ENCODE results near the gene ANO1.

DNA sequence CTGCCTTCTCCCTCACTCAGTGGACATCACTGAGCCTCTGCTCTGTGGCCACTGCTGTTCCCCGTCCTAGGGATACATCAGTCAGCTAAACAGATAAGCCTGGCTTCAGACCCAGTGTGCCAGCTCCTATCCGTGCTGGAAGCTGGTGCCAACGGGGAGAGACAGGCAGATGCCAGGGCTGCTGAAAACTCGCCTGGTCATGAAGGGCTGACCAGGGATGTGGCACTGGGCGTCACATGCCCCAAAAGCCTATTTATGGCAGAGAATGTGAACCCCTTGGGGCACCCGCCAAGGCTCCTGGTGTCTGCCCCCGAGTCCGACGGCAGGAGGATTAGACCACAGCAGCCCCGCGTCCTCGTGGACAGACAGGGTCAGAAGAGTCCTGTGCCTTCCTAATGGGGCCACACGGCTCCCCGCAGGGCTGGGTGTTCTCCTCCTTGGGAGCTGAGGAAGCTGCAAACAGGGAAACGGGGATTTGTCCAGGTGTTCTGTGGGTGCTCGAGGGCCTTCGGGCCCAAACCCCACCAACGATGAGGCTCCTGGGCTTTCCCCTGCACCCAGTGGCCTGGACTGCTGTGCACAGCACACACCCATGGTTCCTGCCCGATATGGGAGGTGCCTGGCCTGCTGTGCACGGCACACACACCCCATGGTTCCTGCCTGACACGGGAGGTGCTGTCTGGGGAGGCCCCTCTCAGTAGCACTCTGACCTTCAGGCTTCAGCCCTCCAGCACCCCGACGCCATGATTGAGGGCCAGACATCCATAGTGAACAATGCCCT, 19.9 kb downstream of the ANO1 start:
- TF ChIP-seq YY1 (IDR thresholded peaks at IDR 0.05) (no peak), CTCF (IDR thresholded peaks at IDR 0.05; ENCODE audit: low read depth, low read length, missing input control) (no peak), HNF4A (conservative IDR thresholded peaks at IDR 0.05) (no peak), SP1 (IDR thresholded peaks at IDR 0.05) (no peak), FOXA1 (IDR thresholded peaks at IDR 0.05) (no peak), JUND (IDR thresholded peaks at IDR 0.05) (no peak), GABPA (IDR thresholded peaks at IDR 0.05 in 1 of 2, conservative IDR thresholded peaks at IDR 0.05 in 1 of 2) (no peak), EGR1 (IDR thresholded peaks at IDR 0.05; ENCODE audit: low read depth in 2 of 2) (no peak), TAF1 (conservative IDR thresholded peaks at IDR 0.05) (no peak), RAD21 (IDR thresholded peaks at IDR 0.05) (no peak)
- TF ChIP-seq, protein P1, sequence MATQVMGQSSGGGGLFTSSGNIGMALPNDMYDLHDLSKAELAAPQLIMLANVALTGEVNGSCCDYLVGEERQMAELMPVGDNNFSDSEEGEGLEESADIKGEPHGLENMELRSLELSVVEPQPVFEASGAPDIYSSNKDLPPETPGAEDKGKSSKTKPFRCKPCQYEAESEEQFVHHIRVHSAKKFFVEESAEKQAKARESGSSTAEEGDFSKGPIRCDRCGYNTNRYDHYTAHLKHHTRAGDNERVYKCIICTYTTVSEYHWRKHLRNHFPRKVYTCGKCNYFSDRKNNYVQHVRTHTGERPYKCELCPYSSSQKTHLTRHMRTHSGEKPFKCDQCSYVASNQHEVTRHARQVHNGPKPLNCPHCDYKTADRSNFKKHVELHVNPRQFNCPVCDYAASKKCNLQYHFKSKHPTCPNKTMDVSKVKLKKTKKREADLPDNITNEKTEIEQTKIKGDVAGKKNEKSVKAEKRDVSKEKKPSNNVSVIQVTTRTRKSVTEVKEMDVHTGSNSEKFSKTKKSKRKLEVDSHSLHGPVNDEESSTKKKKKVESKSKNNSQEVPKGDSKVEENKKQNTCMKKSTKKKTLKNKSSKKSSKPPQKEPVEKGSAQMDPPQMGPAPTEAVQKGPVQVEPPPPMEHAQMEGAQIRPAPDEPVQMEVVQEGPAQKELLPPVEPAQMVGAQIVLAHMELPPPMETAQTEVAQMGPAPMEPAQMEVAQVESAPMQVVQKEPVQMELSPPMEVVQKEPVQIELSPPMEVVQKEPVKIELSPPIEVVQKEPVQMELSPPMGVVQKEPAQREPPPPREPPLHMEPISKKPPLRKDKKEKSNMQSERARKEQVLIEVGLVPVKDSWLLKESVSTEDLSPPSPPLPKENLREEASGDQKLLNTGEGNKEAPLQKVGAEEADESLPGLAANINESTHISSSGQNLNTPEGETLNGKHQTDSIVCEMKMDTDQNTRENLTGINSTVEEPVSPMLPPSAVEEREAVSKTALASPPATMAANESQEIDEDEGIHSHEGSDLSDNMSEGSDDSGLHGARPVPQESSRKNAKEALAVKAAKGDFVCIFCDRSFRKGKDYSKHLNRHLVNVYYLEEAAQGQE (IDR thresholded peaks at IDR 0.05) = no peak
- TF ChIP-seq, protein P2, sequence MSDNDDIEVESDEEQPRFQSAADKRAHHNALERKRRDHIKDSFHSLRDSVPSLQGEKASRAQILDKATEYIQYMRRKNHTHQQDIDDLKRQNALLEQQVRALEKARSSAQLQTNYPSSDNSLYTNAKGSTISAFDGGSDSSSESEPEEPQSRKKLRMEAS (IDR thresholded peaks at IDR 0.05) = no peak
- TF ChIP-seq, protein P3, sequence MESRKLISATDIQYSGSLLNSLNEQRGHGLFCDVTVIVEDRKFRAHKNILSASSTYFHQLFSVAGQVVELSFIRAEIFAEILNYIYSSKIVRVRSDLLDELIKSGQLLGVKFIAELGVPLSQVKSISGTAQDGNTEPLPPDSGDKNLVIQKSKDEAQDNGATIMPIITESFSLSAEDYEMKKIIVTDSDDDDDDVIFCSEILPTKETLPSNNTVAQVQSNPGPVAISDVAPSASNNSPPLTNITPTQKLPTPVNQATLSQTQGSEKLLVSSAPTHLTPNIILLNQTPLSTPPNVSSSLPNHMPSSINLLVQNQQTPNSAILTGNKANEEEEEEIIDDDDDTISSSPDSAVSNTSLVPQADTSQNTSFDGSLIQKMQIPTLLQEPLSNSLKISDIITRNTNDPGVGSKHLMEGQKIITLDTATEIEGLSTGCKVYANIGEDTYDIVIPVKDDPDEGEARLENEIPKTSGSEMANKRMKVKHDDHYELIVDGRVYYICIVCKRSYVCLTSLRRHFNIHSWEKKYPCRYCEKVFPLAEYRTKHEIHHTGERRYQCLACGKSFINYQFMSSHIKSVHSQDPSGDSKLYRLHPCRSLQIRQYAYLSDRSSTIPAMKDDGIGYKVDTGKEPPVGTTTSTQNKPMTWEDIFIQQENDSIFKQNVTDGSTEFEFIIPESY (IDR thresholded peaks at IDR 0.05) = no peak
- TF ChIP-seq, protein P4, sequence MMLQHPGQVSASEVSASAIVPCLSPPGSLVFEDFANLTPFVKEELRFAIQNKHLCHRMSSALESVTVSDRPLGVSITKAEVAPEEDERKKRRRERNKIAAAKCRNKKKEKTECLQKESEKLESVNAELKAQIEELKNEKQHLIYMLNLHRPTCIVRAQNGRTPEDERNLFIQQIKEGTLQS (IDR thresholded peaks at IDR 0.05) = no peak

Measured in liver (tissue), 3 donors.